Measurements from ENCODE around the gene RABGGTB.
"Not testable (repeated sequence)": the region's sequence is repeated elsewhere in the genome, so short reads cannot be mapped to it uniquely, and the experiment has no call there.

RABGGTB gene

GRCh38 chr1:75797606-75798216, 11.7 kb downstream of the RABGGTB start:
- no peak overlapping the region for H3K4me3 ChIP-seq (ENCODE audit: low read depth, low read length)
- no peaks in the 10 kb centered on the region for H3K4me1 ChIP-seq
- TF ChIP-seq CTCF (IDR thresholded peaks at IDR 0.05; ENCODE audit: low read depth, low read length): no peak
- no peaks in the 10 kb centered on the region for H3K27me3 ChIP-seq
- H3K36me3 ChIP-seq: peaks cover 32% of the 10 kb centered on the region
- H3K9me3 ChIP-seq: no peaks in the 10 kb centered on the region
- DNase-seq: no peak

GRCh38 chr1:75801480-75801879, 15.4 kb downstream of the RABGGTB start:
- not testable (repeated sequence) for H3K4me1 ChIP-seq; DNase-seq; H3K9me3 ChIP-seq; H3K4me3 ChIP-seq (ENCODE audit: low read depth, low read length); H3K36me3 ChIP-seq; H3K27me3 ChIP-seq

GRCh38 chr1:75808921-75809320, 22.9 kb downstream of the RABGGTB start:
- Histone ChIP-seq H3K9me3 (no peaks in the 10 kb centered on the region), H3K27me3 (no peaks in the 10 kb centered on the region)
- TF ChIP-seq CTCF (IDR thresholded peaks at IDR 0.05; ENCODE audit: low read depth, low read length): no peak

GRCh38 chr1:75810113-75810512, 24.1 kb downstream of the RABGGTB start:
- not testable (repeated sequence) for H3K4me3 ChIP-seq (ENCODE audit: low read depth, low read length); H3K27me3 ChIP-seq; H3K9me3 ChIP-seq; H3K36me3 ChIP-seq; DNase-seq; H3K4me1 ChIP-seq

More at GRCh38 chr1:75808921-75809320, 22.9 kb downstream of the RABGGTB start:
- no peak for DNase-seq
- Histone ChIP-seq H3K4me3 (ENCODE audit: low read depth, low read length) (no peak overlapping the region), H3K36me3 (no peaks in the 10 kb centered on the region), H3K4me1 (no peaks in the 10 kb centered on the region)

GRCh38 chr1:75811211-75811981, 25.3 kb downstream of the RABGGTB start:
- TF ChIP-seq CTCF (IDR thresholded peaks at IDR 0.05; ENCODE audit: low read depth, low read length): no peak

GRCh38 chr1:75812065-75812464, 26.0 kb downstream of the RABGGTB start:
- no peaks in the 10 kb centered on the region for H3K9me3 ChIP-seq
- H3K27me3 ChIP-seq: no peaks in the 10 kb centered on the region
- no peak for TF ChIP-seq CTCF (IDR thresholded peaks at IDR 0.05; ENCODE audit: low read depth, low read length)
- H3K4me1 ChIP-seq: no peaks in the 10 kb centered on the region
- no peaks in the 10 kb centered on the region for H3K36me3 ChIP-seq
- no peak for DNase-seq
- H3K4me3 ChIP-seq (ENCODE audit: low read depth, low read length): no peak overlapping the region

More at GRCh38 chr1:75811211-75811981, 25.3 kb downstream of the RABGGTB start:
- DNase-seq: no peak
- Histone ChIP-seq H3K36me3 (no peaks in the 10 kb centered on the region), H3K4me3 (ENCODE audit: low read depth, low read length) (no peak overlapping the region), H3K4me1 (no peaks in the 10 kb centered on the region), H3K9me3 (no peaks in the 10 kb centered on the region), H3K27me3 (no peaks in the 10 kb centered on the region)

- H3K27me3 ChIP-seq; DNase-seq; H3K9me3 ChIP-seq; H3K36me3 ChIP-seq; H3K4me1 ChIP-seq; H3K4me3 ChIP-seq (ENCODE audit: low read depth, low read length): not testable (repeated sequence)
Observed at GRCh38 chr1:75823596-75823995, 37.5 kb downstream of the RABGGTB start.

Measured in BE2C (cell line).